GM12873 (cell line): ENCODE measurements around the gene MYMK.

Source experiments
- TF ChIP-seq, protein P1 (sequence below): IDR thresholded peaks from 2 replicates; pipeline ENCODE4 v1.5.1; 2012; ENCODE audit warnings: low read depth, mild to moderate bottlenecking, moderate library complexity, low read length, control low read depth; ENCODE audit not compliant: insufficient read depth; ENCODE audit errors: missing control alignments

The MYMK gene

DNA sequence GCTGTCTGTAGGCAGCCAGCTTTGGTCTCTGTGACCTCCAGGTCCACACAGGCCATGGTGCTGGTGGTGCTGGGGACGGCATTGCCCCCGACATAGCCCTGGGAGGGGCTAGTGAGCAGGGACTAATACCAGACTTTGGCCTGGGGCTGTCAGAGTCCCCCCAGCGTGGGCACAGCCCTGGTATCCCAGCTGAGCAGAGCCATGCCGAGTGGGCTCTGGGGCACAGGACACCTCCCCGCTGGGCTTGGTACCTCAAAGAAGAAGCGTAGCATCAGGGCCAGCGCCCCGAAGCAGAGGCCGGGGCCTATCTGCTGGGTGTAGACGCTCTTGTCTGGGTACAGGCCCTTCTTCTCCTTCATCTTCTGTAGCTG is 9.5 kb downstream of the MYMK start:
- TF ChIP-seq, protein P1, sequence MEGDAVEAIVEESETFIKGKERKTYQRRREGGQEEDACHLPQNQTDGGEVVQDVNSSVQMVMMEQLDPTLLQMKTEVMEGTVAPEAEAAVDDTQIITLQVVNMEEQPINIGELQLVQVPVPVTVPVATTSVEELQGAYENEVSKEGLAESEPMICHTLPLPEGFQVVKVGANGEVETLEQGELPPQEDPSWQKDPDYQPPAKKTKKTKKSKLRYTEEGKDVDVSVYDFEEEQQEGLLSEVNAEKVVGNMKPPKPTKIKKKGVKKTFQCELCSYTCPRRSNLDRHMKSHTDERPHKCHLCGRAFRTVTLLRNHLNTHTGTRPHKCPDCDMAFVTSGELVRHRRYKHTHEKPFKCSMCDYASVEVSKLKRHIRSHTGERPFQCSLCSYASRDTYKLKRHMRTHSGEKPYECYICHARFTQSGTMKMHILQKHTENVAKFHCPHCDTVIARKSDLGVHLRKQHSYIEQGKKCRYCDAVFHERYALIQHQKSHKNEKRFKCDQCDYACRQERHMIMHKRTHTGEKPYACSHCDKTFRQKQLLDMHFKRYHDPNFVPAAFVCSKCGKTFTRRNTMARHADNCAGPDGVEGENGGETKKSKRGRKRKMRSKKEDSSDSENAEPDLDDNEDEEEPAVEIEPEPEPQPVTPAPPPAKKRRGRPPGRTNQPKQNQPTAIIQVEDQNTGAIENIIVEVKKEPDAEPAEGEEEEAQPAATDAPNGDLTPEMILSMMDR: no peak

DNA sequence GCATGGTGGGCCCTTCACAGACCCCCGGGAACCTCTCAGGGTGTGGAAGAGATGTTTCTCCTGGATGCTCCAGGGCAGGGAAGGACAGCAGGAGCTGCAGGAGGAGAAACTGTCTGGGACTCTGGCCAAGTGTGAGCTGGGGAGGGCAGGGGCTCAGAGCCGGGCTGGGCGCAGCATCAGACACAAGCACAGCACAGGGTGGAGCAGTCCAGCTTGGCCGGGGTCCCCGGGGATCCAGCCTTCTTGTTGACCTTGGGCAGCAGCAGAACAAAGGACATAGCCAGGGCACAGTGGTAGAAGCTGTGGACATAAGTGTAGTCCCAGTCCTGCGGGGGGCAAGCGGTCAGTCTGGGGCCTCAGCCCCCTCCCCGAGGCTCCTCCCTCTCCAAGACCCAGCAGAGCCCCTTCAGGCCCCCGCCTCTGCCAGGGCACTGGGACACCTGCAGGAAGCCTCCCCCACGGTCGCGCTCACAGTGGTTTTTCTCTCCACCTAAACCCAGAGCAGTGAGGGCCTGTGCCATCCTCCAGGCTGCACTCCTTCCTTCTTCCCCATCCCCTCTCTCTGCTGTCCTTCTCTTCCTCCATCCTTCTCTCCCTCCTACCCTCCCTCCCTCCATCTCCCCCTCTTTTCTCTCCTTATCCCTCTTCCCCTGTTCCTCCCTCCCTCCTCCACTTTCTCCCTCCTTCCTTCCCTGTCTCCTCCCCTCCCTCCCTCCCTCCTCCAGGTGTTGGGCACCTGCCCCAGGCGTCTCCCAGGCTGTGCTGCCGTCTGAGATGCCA is 10.1 kb downstream of the MYMK start:
- TF ChIP-seq, protein P1: no peak

DNA sequence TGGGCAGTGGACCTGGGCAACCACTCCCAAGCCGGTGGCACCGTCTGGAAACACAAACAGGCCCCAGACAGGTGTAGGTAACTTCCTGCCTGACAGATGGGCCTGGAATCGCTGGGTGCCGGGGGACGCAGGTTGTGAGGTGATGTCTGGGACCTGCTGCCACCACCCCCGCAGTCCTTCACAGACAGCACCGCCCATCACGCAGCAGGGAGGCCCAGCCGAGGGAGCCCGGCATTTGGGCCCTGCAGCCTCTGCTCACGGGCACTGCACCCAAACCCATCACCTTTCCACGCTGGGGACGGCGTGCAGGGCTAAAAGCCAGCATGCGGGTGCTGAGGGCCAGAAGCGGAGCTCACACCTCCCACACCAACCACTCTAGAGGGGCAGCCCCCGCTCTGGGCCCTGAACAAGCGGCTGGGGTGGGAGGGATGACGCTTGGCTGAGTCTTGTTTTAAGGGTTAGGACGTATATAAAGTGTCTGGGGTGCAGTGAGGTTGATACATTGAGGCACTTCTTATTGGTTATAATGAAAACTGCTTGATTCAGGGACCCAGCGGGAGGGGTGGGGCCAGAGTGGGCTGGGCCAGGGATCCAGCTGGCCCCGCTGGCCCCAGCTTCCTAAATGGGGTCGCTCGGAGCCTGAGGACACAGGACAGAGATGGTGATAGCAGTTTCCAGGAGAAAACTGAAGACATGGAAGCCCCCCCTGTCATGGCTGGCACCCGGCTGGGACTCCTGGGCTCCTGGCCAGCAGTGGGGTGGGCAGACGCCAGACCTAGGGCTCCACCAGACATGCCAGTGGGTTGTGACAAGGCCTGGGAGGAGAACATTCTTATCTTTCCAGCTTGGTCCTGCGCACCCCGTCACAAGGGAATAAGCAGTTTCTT is 11.3 kb downstream of the MYMK start:
- TF ChIP-seq, protein P1: no peak

DNA sequence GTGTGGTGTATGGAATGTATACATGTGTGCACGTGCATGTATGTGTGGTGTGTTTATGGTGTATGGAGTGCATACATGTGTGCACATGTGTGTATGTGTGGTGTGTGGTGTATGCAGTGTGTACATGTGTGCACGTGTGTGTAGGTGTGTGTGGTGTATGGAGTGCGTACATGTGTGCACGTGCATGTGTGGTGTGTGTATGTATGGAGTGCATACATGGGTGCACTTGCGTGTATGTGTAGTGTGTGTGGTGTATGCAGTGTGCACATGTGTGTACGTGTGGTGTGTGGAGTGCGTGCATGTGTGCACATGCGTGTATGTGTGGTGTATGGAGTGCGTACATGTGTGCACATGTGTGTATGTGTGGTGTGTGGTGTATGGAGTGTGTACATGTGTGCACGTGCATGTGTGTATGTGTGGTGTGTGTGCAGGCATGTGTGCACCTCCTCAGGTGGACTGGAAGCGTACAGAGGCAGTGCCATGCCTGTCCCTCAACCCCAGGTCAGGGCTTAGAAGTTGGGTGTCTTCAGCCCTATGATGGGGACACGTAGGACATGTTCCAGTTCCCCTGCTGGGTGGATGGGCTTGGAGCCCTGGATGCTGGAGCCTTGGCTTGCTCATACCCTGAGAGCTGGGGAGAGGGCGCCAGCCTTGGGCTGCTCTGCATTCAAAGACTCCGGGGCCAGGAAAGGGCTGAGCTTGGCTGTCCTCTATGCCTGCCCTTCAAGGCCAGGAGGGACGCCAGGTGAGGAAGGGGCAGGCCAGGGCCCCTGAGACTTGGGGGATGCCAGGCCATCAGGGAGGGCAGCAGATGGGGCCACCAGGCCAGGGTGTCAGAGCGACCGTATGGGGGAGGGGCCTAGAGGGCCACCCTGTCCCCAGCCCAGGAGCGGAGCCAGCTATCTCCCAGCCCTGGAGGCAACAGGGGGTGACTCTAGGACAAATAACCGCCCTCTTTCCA is 12.2 kb downstream of the MYMK start:
- TF ChIP-seq, protein P1: no peak

DNA sequence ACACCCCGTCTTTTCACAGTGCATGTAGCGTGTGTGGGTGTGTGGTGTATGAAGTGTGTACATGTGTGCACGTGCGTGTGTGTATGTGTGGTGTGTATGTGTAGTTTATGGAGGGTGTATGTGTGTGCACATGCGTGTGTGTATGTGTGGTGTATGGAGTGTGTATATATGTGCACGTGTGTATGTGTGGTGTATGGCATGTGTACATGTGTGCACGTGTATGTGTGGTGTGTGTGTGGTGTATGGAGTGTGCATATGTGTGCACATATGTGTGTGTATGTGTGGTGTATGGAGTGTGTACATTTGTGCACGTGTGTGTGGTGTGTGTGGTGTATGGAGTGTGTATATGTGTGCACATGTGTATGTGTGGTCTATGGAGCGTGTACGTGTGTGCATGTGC is 13.2 kb downstream of the MYMK start:
- TF ChIP-seq, protein P1: no peak

DNA sequence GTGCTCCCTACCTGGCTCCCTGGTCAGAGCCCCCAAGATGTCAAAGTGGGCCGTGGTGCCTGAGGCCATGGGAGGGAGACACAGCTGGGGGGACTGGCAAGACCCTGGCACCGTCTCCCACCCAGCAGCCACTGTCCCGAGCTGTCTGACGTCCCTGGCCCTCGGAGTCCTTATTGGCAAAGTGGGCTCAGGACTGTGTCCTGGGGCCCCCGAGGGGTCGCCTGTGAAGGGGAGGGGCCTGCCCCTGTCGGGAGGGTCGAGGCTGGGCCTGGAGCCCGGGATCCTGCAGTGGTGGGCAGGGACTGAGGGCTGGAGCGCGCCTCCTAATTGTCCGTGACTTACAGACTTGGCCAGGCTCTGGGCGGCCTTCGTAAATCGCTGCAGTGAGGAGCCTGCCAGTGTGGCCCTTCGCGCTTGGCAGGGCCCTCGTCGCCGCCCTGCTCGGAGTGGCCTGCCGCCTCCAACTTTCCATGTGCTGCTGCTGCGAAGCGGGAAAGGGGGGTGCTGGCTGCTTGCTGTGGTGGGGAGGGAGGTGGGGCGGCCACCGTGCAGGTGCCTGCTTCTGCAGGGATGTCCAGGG is 13.7 kb downstream of the MYMK start:
- TF ChIP-seq, protein P1: no peak
